Measurements from ENCODE around the gene FIGN. TPM values are rescaled to one million over a fixed set of nuclear protein-coding genes. Genes with fewer than 3 reads are reported as not detected.

Gene FIGN
- total and polyA plus RNA-seq, 2 donors (not counting 1 experiment from before 2014, with no cell fraction given) = not detected

DNA sequence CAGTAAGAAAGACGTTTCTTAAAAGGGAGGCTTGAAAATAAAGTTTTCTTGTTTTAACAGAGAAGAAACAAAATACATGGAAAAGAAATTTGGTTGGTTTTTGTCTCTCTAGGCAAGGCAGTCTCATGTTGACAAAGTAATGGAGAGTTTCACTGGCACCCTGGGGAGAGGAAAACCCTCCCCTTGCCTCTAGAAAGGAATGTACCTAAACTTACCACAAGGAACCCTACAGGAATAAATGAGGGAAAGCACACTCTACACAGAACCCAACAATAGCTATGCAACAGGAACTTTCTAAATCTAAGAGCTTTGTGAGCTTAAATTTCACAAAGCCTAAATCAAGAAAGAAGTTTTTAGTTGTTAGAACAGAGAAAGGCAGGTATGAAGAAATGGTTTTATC is 37.0 kb downstream of the FIGN start:
- CTCF ChIA-PET = interaction anchor here (0.6 kb wide), 1 partner anchor 600 kb away, joined by 3 read pairs; no protein-coding TSS in a partner anchor
- Mint-ChIP-seq H3K27me3 (peaks cover 3% of the 10 kb centered on the region), H3K4me1 (no peaks in the 10 kb centered on the region), H3K27ac (no peak overlapping the region), H3K9me3 (ENCODE audit: insufficient read depth) (no peaks in the 10 kb centered on the region), H3K4me3 (no peak overlapping the region)
- no peaks in the 10 kb centered on the region for H3K9me3 ChIP-seq (ENCODE audit: control extremely low read depth in 1 of 3, control insufficient read depth in 2 of 3, insufficient read depth in 1 of 3, low read length in 2 of 3)
- H3K27me3 ChIP-seq (replicated peaks in 1 of 4; ENCODE audit: control extremely low read depth in 1 of 4, control insufficient read depth in 3 of 4, insufficient read depth in 4 of 4, low read length in 3 of 4) = no peaks in the 10 kb centered on the region
- WGBS (ENCODE audit: insufficient coverage) = no CpG with 5 or more reads among the region's 1 CpG
- no peaks in the 10 kb centered on the region for H4K20me1 ChIP-seq (ENCODE audit: control insufficient read depth, insufficient read depth, low read length, poor library complexity, severe bottlenecking)
- POLR2A ChIA-PET = no interaction called here
- intact Hi-C loops (cut with micrococcal nuclease) = no loop called here
- no peak overlapping the region for H2AFZ ChIP-seq (ENCODE audit: insufficient read depth, low read depth, low read length, poor library complexity, severe bottlenecking)
- H3K4me1 ChIP-seq (ENCODE audit: control insufficient read depth in 2 of 2, insufficient read depth in 2 of 2, low read length in 2 of 2) = no peaks in the 10 kb centered on the region
- no peak for ATAC-seq (ENCODE audit: low read depth)
- DNase-seq = no peak
- no peak overlapping the region for H3K9ac ChIP-seq (ENCODE audit: low read length)
- no peaks in the 10 kb centered on the region for H3K36me3 ChIP-seq (replicated peaks in 1 of 2; ENCODE audit: control extremely low read depth in 1 of 2, control insufficient read depth in 1 of 2, extremely low read depth in 1 of 2, insufficient read depth in 2 of 2, low read length in 1 of 2)
- H3K79me2 ChIP-seq (ENCODE audit: control insufficient read depth, insufficient read depth, low read length) = no peaks in the 10 kb centered on the region
- H3K27ac ChIP-seq (ENCODE audit: low read length in 2 of 2) = no peak overlapping the region
- TF ChIP-seq EZH2 (IDR thresholded peaks at IDR 0.05; ENCODE audit: borderline replicate concordance, insufficient read depth, low read depth, low read length, poor library complexity, severe bottlenecking) = no peak
- TF ChIP-seq, protein P1, sequence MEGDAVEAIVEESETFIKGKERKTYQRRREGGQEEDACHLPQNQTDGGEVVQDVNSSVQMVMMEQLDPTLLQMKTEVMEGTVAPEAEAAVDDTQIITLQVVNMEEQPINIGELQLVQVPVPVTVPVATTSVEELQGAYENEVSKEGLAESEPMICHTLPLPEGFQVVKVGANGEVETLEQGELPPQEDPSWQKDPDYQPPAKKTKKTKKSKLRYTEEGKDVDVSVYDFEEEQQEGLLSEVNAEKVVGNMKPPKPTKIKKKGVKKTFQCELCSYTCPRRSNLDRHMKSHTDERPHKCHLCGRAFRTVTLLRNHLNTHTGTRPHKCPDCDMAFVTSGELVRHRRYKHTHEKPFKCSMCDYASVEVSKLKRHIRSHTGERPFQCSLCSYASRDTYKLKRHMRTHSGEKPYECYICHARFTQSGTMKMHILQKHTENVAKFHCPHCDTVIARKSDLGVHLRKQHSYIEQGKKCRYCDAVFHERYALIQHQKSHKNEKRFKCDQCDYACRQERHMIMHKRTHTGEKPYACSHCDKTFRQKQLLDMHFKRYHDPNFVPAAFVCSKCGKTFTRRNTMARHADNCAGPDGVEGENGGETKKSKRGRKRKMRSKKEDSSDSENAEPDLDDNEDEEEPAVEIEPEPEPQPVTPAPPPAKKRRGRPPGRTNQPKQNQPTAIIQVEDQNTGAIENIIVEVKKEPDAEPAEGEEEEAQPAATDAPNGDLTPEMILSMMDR (IDR thresholded peaks at IDR 0.05) = no peak
- H3K4me3 ChIP-seq (ENCODE audit: control extremely low read depth in 1 of 5, extremely low read depth in 1 of 5, insufficient read depth in 1 of 5, low read depth in 2 of 5, low read length in 4 of 5) = no peak overlapping the region
- H3K4me2 ChIP-seq (replicated peaks; ENCODE audit: low read depth, low read length, poor library complexity, severe bottlenecking) = no peak overlapping the region

- CTCF ChIA-PET = interaction anchor here (0.6 kb wide), 1 partner anchor 599 kb away, joined by 3 read pairs; no protein-coding TSS in a partner anchor
- Histone ChIP-seq H4K20me1 (ENCODE audit: control insufficient read depth, insufficient read depth, low read length, poor library complexity, severe bottlenecking) (no peaks in the 10 kb centered on the region), H3K79me2 (ENCODE audit: control insufficient read depth, insufficient read depth, low read length) (no peaks in the 10 kb centered on the region), H3K36me3 (replicated peaks in 1 of 2; ENCODE audit: control extremely low read depth in 1 of 2, control insufficient read depth in 1 of 2, extremely low read depth in 1 of 2, insufficient read depth in 2 of 2, low read length in 1 of 2) (no peaks in the 10 kb centered on the region), H3K27me3 (replicated peaks in 1 of 4; ENCODE audit: control extremely low read depth in 1 of 4, control insufficient read depth in 3 of 4, insufficient read depth in 4 of 4, low read length in 3 of 4) (no peaks in the 10 kb centered on the region), H3K9me3 (ENCODE audit: control extremely low read depth in 1 of 3, control insufficient read depth in 2 of 3, insufficient read depth in 1 of 3, low read length in 2 of 3) (no peaks in the 10 kb centered on the region), H3K9ac (ENCODE audit: low read length) (no peak overlapping the region), H3K27ac (ENCODE audit: low read length in 2 of 2) (no peak overlapping the region), H3K4me2 (replicated peaks; ENCODE audit: low read depth, low read length, poor library complexity, severe bottlenecking) (no peak overlapping the region), H2AFZ (ENCODE audit: insufficient read depth, low read depth, low read length, poor library complexity, severe bottlenecking) (no peak overlapping the region), H3K4me1 (ENCODE audit: control insufficient read depth in 2 of 2, insufficient read depth in 2 of 2, low read length in 2 of 2) (no peaks in the 10 kb centered on the region), H3K4me3 (ENCODE audit: control extremely low read depth in 1 of 5, extremely low read depth in 1 of 5, insufficient read depth in 1 of 5, low read depth in 2 of 5, low read length in 4 of 5) (no peak overlapping the region)
- DNase-seq (no peak), ATAC-seq (ENCODE audit: low read depth) (no peak)
- POLR2A ChIA-PET = no interaction called here
- intact Hi-C loops (cut with micrococcal nuclease) = no loop called here
- TF ChIP-seq, protein P1 (IDR thresholded peaks at IDR 0.05) = no peak
- TF ChIP-seq EZH2 (IDR thresholded peaks at IDR 0.05; ENCODE audit: borderline replicate concordance, insufficient read depth, low read depth, low read length, poor library complexity, severe bottlenecking) = no peak
- no peaks in the 10 kb centered on the region for H3K4me1 Mint-ChIP-seq
- H3K27ac Mint-ChIP-seq = no peak overlapping the region
- no peaks in the 10 kb centered on the region for H3K9me3 Mint-ChIP-seq (ENCODE audit: insufficient read depth)
- H3K4me3 Mint-ChIP-seq = no peak overlapping the region
- WGBS (ENCODE audit: insufficient coverage) = no CpG with 5 or more reads among the region's 5 CpGs
- peaks cover 3% of the 10 kb centered on the region for H3K27me3 Mint-ChIP-seq
Observed at GRCh38 chr2:163697846-163698637, 37.8 kb downstream of the FIGN start.
